H9 (cell line): ENCODE measurements around the gene CCDC88A. TPM values are rescaled to one million over a fixed set of nuclear protein-coding genes. Genes with fewer than 3 reads are reported as not detected.

Experiments used
- DNase-seq: peaks from one replicate; pipeline ENCODE4 v3.0.0-alpha.2; 2017
- H2AFZ ChIP-seq: one replicate; pipeline ENCODE4 v1.6.1; 2013; ENCODE audit warnings: mild to moderate bottlenecking, low read length, control low read depth, moderate library complexity
- H2AK5ac ChIP-seq: 2 replicates; pipeline ENCODE4 v1.6.1; 2013; ENCODE audit warnings: low read length, control low read depth, mixed read lengths; ENCODE audit not compliant: insufficient read length
- H2BK120ac ChIP-seq: one replicate; pipeline ENCODE4 v1.6.1; 2013; ENCODE audit warnings: low read depth, mild to moderate bottlenecking, low read length, control low read depth, inconsistent platforms; ENCODE audit not compliant: poor library complexity, severe bottlenecking
- H2BK12ac ChIP-seq: 2 replicates; pipeline ENCODE4 v1.6.1; 2013; ENCODE audit warnings: low read length, control low read depth, mixed read lengths, low read depth; ENCODE audit not compliant: insufficient read length
- H2BK15ac ChIP-seq: 2 replicates; pipeline ENCODE4 v1.6.1; 2013; ENCODE audit warnings: low read depth, low read length, control low read depth
- H2BK20ac ChIP-seq: one replicate; pipeline ENCODE4 v1.6.1; 2013; ENCODE audit warnings: low read depth, mild to moderate bottlenecking, low read length, control low read depth, inconsistent platforms; ENCODE audit not compliant: poor library complexity, severe bottlenecking
- H2BK5ac ChIP-seq: 2 replicates; pipeline ENCODE4 v1.6.1; 2013; ENCODE audit warnings: low read length, control low read depth, mixed read lengths; ENCODE audit not compliant: insufficient read length
- H3K14ac ChIP-seq: 2 replicates; pipeline ENCODE4 v1.6.1; 2013; ENCODE audit warnings: low read length, control low read depth; ENCODE audit not compliant: insufficient read depth
- H3K18ac ChIP-seq: 2 replicates; pipeline ENCODE4 v1.6.1; 2013; ENCODE audit warnings: low read depth, mild to moderate bottlenecking, mixed read lengths, low read length, control low read depth; ENCODE audit not compliant: insufficient read length
- H3K23ac ChIP-seq: 2 replicates; pipeline ENCODE4 v1.6.1; 2013; ENCODE audit warnings: low read length, control low read depth, mixed read lengths, low read depth; ENCODE audit not compliant: insufficient read length
- H3K23me2 ChIP-seq: 2 replicates; pipeline ENCODE4 v1.6.1; 2013; ENCODE audit warnings: low read depth, mild to moderate bottlenecking, mixed read lengths, low read length, control low read depth; ENCODE audit not compliant: insufficient read length, poor library complexity, severe bottlenecking
- H3K27ac ChIP-seq: 2 replicates; pipeline ENCODE4 v1.5.1; 2013; ENCODE audit warnings: low read length, control low read depth, mixed read lengths, low read depth; ENCODE audit not compliant: insufficient read length
- H3K27me3 ChIP-seq: 2 replicates; pipeline ENCODE4 v1.6.1; 2013; ENCODE audit warnings: low read length, control low read depth, inconsistent platforms; ENCODE audit not compliant: insufficient read depth
- H3K4ac ChIP-seq: 2 replicates; pipeline ENCODE4 v1.6.1; 2013; ENCODE audit warnings: low read depth, mild to moderate bottlenecking, control low read depth, inconsistent platforms, low read length, moderate library complexity
- H3K4me1 ChIP-seq: 2 replicates; pipeline ENCODE4 v1.6.1; 2013; ENCODE audit warnings: low read length, control low read depth, inconsistent platforms; ENCODE audit not compliant: insufficient read depth
- H3K4me2 ChIP-seq: 2 replicates; pipeline ENCODE4 v1.6.1; 2013; ENCODE audit warnings: low read length, control low read depth, mixed read lengths; ENCODE audit not compliant: insufficient read length, insufficient read depth
- H3K56ac ChIP-seq: 2 replicates; pipeline ENCODE4 v1.6.1; 2013; ENCODE audit warnings: low read depth, mild to moderate bottlenecking, mixed read lengths, low read length, control low read depth; ENCODE audit not compliant: insufficient read length
- H3K79me1 ChIP-seq: 2 replicates; pipeline ENCODE4 v1.6.1; 2013; ENCODE audit warnings: low read depth, mild to moderate bottlenecking, moderate library complexity, low read length, control low read depth, inconsistent platforms; ENCODE audit not compliant: insufficient read depth, poor library complexity, severe bottlenecking
- H3K79me2 ChIP-seq: 2 replicates; pipeline ENCODE4 v1.6.1; 2013; ENCODE audit warnings: low read length, control low read depth, inconsistent platforms; ENCODE audit not compliant: insufficient read depth
- H3K9ac ChIP-seq: 2 replicates; pipeline ENCODE4 v1.6.1; 2013; ENCODE audit warnings: low read length, control low read depth, mixed read lengths; ENCODE audit not compliant: insufficient read length; ENCODE audit errors: extremely low read depth
- H3K9me3 ChIP-seq: one replicate; pipeline ENCODE4 v1.6.1; 2013; ENCODE audit warnings: low read depth, low read length, inconsistent platforms; ENCODE audit not compliant: control insufficient read depth
- H3T11ph ChIP-seq: one replicate; pipeline ENCODE4 v1.6.1; 2013; ENCODE audit warnings: mild to moderate bottlenecking, low read length, control low read depth, inconsistent platforms
- H4K20me1 ChIP-seq: one replicate; pipeline ENCODE4 v1.6.1; 2013; ENCODE audit not compliant: control insufficient read depth, insufficient read length, insufficient read depth
- H4K5ac ChIP-seq: 2 replicates; pipeline ENCODE4 v1.6.1; 2013; ENCODE audit warnings: low read depth, mild to moderate bottlenecking, mixed read lengths, low read length, control low read depth; ENCODE audit not compliant: insufficient read length
- H4K8ac ChIP-seq: replicated peaks from 2 replicates; pipeline ENCODE4 v1.6.1; 2013; ENCODE audit warnings: low read length, control low read depth, mixed read lengths, low read depth; ENCODE audit not compliant: insufficient read length
- H4K91ac ChIP-seq: 2 replicates; pipeline ENCODE4 v1.6.1; 2013; ENCODE audit warnings: low read depth, mild to moderate bottlenecking, moderate library complexity, mixed read lengths, low read length, control low read depth; ENCODE audit not compliant: insufficient read length
- H3K27ac Mint-ChIP-seq, 3 experiments: 2 replicates in 2 of 3; 3 replicates in 1 of 3; pipeline ENCODE4 v1.8.0; 2020 to 2021; ENCODE audit warnings: mixed read lengths in 3 of 3, mild to moderate bottlenecking in 1 of 3, moderate library complexity in 1 of 3
- H3K27me3 Mint-ChIP-seq: 2 replicates; pipeline ENCODE4 v1.8.0; 2021; ENCODE audit warnings: low read depth, mild to moderate bottlenecking, moderate library complexity, mixed read lengths
- H3K36me3 Mint-ChIP-seq, 3 experiments: 2 replicates in 2 of 3; 3 replicates in 1 of 3; pipeline ENCODE4 v1.8.0; 2020 to 2021; ENCODE audit warnings: low read depth in 3 of 3, mixed read lengths in 3 of 3; ENCODE audit not compliant: insufficient read depth in 1 of 3
- H3K4me1 Mint-ChIP-seq, 2 experiments: 2 replicates each; pipeline ENCODE4 v1.8.0; 2020; ENCODE audit warnings: mixed read lengths in 2 of 2
- H3K4me3 Mint-ChIP-seq, 2 experiments: 2 replicates in 1 of 2; 3 replicates in 1 of 2; pipeline ENCODE4 v1.8.0; 2020 to 2021; ENCODE audit warnings: mild to moderate bottlenecking in 2 of 2, mixed read lengths in 2 of 2, moderate library complexity in 1 of 2
- H3K9me3 Mint-ChIP-seq, 2 experiments: 2 replicates in 1 of 2; 3 replicates in 1 of 2; pipeline ENCODE4 v1.8.0; 2020; ENCODE audit warnings: mild to moderate bottlenecking in 2 of 2, mixed read lengths in 2 of 2, moderate library complexity in 1 of 2
- CTCF ChIP-seq: fragments of 200-600 bp; sonication (generic); conservative IDR thresholded peaks from 3 replicates; pipeline ENCODE4 v1.8.0; 2021; ENCODE audit warnings: antibody characterized with exemption, mild to moderate bottlenecking
- WGBS: extraction: QIAGEN DNeasy Blood & Tissue Kit; methylation state at CpG from one replicate; pipeline ENCODE4 v1.1.7; 2013; ENCODE audit warnings: missing lambda C conversion rate, low lambda C conversion rate, mixed read lengths; ENCODE audit not compliant: insufficient read length; ENCODE audit errors: extremely low coverage; 5-methylcytosine and 5-hydroxymethylcytosine counted together
- total RNA-seq: library from RNA; stranded (reverse); gene quantifications from 2 replicates; pipeline ENCODE4 v1.2.1, GENCODE V29; 2021

The CCDC88A gene
- total RNA-seq, 1 experiment from 2014 or later = 91.8 TPM

- H3T11ph ChIP-seq = no peak overlapping the region
- H2BK12ac ChIP-seq = no peak overlapping the region
- no peak overlapping the region for H4K5ac ChIP-seq
- Mint-ChIP-seq H3K36me3 (peaks cover 2 to 13% (median 4%) of the 10 kb centered on the region in 3 experiments; a peak in 6 of 7 replicates), H3K27ac (no peak overlapping the region), H3K4me1 (peaks cover 13 to 19% of the 10 kb centered on the region in 2 experiments), H3K27me3 (no peaks in the 10 kb centered on the region), H3K9me3 (no peaks in the 10 kb centered on the region; a peak in 1 of 5 replicates), H3K4me3 (no peak overlapping the region)
- H2BK5ac ChIP-seq = no peak overlapping the region
- no peak overlapping the region for H2AK5ac ChIP-seq
- H3K23ac ChIP-seq = no peak overlapping the region
- no peak overlapping the region for H3K14ac ChIP-seq
- no peak overlapping the region for H3K9ac ChIP-seq
- H3K18ac ChIP-seq = no peak overlapping the region
- H3K9me3 ChIP-seq = no peaks in the 10 kb centered on the region
- no peaks in the 10 kb centered on the region for H3K4me1 ChIP-seq
- no peak overlapping the region for H3K4me2 ChIP-seq
- WGBS = no CpG with 5 or more reads among the region's 3 CpGs
- no peak overlapping the region for H2BK20ac ChIP-seq
- no peak for TF ChIP-seq CTCF
- H3K4ac ChIP-seq = no peak overlapping the region
- no peak overlapping the region for H3K56ac ChIP-seq
- no peak overlapping the region for H4K91ac ChIP-seq
- no peak overlapping the region for H4K8ac ChIP-seq
- no peak overlapping the region for H2BK120ac ChIP-seq
- no peaks in the 10 kb centered on the region for H3K79me2 ChIP-seq
- no peak overlapping the region for H2BK15ac ChIP-seq
- no peaks in the 10 kb centered on the region for H4K20me1 ChIP-seq
- H2AFZ ChIP-seq = no peak overlapping the region
- no peaks in the 10 kb centered on the region for H3K27me3 ChIP-seq
- no peaks in the 10 kb centered on the region for H3K23me2 ChIP-seq
- DNase-seq = no peak
- no peaks in the 10 kb centered on the region for H3K79me1 ChIP-seq
- no peak overlapping the region for H3K27ac ChIP-seq
Observed at GRCh38 chr2:55391615-55392242, 27.9 kb downstream of the CCDC88A start.
